IMR-90 (cell line): Measurements from ENCODE around the gene HTR1E.
"Not testable (repeated sequence)": the region's sequence is repeated elsewhere in the genome, so short reads cannot be mapped to it uniquely, and the experiment has no call there.

Experiments
- MAFK ChIP-seq: IDR thresholded peaks from 2 replicates; pipeline ENCODE4 v1.6.1; 2012; ENCODE audit warnings: low read depth, low read length, improper control_type of control experiment
- RFX5 ChIP-seq: IDR thresholded peaks from 2 replicates; pipeline ENCODE4 v1.8.0; 2012; ENCODE audit warnings: low read depth, mild to moderate bottlenecking, low read length, moderate library complexity
- USF2 ChIP-seq: fragments of 150-350 bp; IDR thresholded peaks from 2 replicates; pipeline ENCODE4 v1.6.1; 2017; ENCODE audit warnings: mild to moderate bottlenecking, antibody characterized with exemption, low read length, low read depth
- TF ChIP-seq, protein P1 (sequence below): conservative IDR thresholded peaks from 2 replicates; pipeline ENCODE4 v1.5.1; 2012; ENCODE audit warnings: mild to moderate bottlenecking, low read depth, low read length, improper control_type of control experiment

DNA sequence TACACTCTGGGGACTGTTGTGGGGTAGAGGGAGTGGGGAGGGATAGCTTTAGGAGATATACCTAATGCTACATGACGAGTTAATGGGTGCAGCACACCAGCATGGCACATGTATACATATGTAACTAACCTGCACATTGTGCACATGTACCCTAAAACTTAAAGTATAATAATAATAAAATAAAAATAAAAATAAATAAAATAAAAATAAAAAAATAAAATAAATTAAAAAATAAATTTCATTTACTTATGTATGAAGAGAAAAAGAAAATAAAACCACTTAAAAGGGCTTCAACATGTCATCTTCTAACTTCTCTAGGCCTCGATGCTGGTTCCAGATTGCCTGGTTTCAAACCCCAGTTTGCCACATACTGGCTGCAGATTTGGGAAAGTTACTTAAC lies 10.2 kb upstream of the HTR1E start:
- TF ChIP-seq, protein P1, sequence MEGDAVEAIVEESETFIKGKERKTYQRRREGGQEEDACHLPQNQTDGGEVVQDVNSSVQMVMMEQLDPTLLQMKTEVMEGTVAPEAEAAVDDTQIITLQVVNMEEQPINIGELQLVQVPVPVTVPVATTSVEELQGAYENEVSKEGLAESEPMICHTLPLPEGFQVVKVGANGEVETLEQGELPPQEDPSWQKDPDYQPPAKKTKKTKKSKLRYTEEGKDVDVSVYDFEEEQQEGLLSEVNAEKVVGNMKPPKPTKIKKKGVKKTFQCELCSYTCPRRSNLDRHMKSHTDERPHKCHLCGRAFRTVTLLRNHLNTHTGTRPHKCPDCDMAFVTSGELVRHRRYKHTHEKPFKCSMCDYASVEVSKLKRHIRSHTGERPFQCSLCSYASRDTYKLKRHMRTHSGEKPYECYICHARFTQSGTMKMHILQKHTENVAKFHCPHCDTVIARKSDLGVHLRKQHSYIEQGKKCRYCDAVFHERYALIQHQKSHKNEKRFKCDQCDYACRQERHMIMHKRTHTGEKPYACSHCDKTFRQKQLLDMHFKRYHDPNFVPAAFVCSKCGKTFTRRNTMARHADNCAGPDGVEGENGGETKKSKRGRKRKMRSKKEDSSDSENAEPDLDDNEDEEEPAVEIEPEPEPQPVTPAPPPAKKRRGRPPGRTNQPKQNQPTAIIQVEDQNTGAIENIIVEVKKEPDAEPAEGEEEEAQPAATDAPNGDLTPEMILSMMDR, result not testable (repeated sequence)
- TF ChIP-seq MAFK, RFX5, USF2: not testable (repeated sequence)
